BJ (cell line): Measurements from ENCODE around the gene SEC11A. TPM values are rescaled to one million over a fixed set of nuclear protein-coding genes. Genes with fewer than 3 reads are reported as not detected.

Source experiments
- CTCF ChIA-PET: fragments of 350-600 bp; formaldehyde crosslinking; extraction: SDS; loops from one replicate; lab custom pipeline; 2021; ENCODE audit warnings: antibody characterized with exemption, inconsistent platforms; lab: Yijun Ruan, JAX
- POLR2A ChIA-PET: fragments of 300-600 bp; sonication (Branson Sonifier 250); formaldehyde crosslinking; extraction: SDS; loops from one replicate; lab custom pipeline; 2021; ENCODE audit warnings: antibody characterized with exemption; lab: Charles Lee
- DNase-seq: peaks from one replicate; pipeline ENCODE4 v3.0.0-alpha.2; 2011; ENCODE audit warnings: low read depth
- H3K27me3 ChIP-seq: 2 replicates; pipeline ENCODE4 v1.6.0; 2011; ENCODE audit warnings: low read length; ENCODE audit not compliant: control insufficient read depth, insufficient read depth
- H3K36me3 ChIP-seq: 2 replicates; pipeline ENCODE4 v1.5.1; 2011; ENCODE audit warnings: low read length; ENCODE audit not compliant: control insufficient read depth, insufficient read depth
- H3K4me3 ChIP-seq: 2 replicates; pipeline ENCODE4 v1.5.1; 2011; ENCODE audit warnings: low read depth, mild to moderate bottlenecking, control low read depth, low read length
- CTCF ChIP-seq: IDR thresholded peaks from 2 replicates; pipeline ENCODE4 v1.5.1; 2011; ENCODE audit warnings: low read depth, mild to moderate bottlenecking, control low read depth, inconsistent platforms, low read length, moderate library complexity; ENCODE audit not compliant: insufficient read depth
- polyA plus RNA-seq: library from polyadenylated mRNA; depleted of rRNA; stranded (reverse); fragments of >200 nt; gene quantifications from 2 replicates; pipeline ENCODE4 v1.2.3, GENCODE V29; 2011

The SEC11A gene
- polyA plus RNA-seq, 1 experiment = 90.7 TPM

GRCh38 chr15:84702961-84703482, 12.9 kb downstream of the SEC11A start:
- Histone ChIP-seq H3K36me3 (no peaks in the 10 kb centered on the region), H3K4me3 (no peak overlapping the region), H3K27me3 (no peaks in the 10 kb centered on the region)
- no peak for TF ChIP-seq CTCF
- CTCF ChIA-PET = interaction anchor here (0.6 kb wide), 1 partner anchor 381 kb away, joined by 3 read pairs; no protein-coding TSS in a partner anchor
- no peak for DNase-seq
- POLR2A ChIA-PET = no interaction called here

GRCh38 chr15:84699538-84700191, 16.3 kb downstream of the SEC11A start:
- H3K36me3 ChIP-seq = no peaks in the 10 kb centered on the region
- CTCF ChIA-PET = no interaction called here
- POLR2A ChIA-PET = no interaction called here
- no peak for TF ChIP-seq CTCF
- no peak for DNase-seq
- no peak overlapping the region for H3K4me3 ChIP-seq
- no peaks in the 10 kb centered on the region for H3K27me3 ChIP-seq

- no peak for DNase-seq
- ChIA-PET CTCF (interaction anchor here (0.6 to 1.6 kb wide), 3 partner anchors 21 to 231 kb away, joined by 3 read pairs; partner anchors contain the start of gene WDR73), POLR2A (no interaction called here)
- Histone ChIP-seq H3K27me3 (no peaks in the 10 kb centered on the region), H3K36me3 (no peaks in the 10 kb centered on the region; the same call in 1 of the 2 replicates), H3K4me3 (no peak overlapping the region)
- TF ChIP-seq CTCF = no peak
These were observed 18.5 kb downstream of the SEC11A start for GRCh38 chr15:84697236-84697990.

GRCh38 chr15:84696757-84697156, 19.2 kb downstream of the SEC11A start:
- Histone ChIP-seq H3K4me3 (no peak overlapping the region), H3K36me3 (no peaks in the 10 kb centered on the region; the same call in 1 of the 2 replicates), H3K27me3 (no peaks in the 10 kb centered on the region)
- no peak for DNase-seq
- ChIA-PET CTCF (interaction anchor here (0.6 to 1.6 kb wide), 2 partner anchors 21 to 231 kb away, joined by 3 read pairs; no protein-coding TSS in a partner anchor), POLR2A (no interaction called here)
- no peak for TF ChIP-seq CTCF

- no peak overlapping the region for H3K4me3 ChIP-seq
- no peak for TF ChIP-seq CTCF
- CTCF ChIA-PET = no interaction called here
- H3K36me3 ChIP-seq = no peaks in the 10 kb centered on the region; the same call in none of the 2 replicates
- POLR2A ChIA-PET = no interaction called here
- no peaks in the 10 kb centered on the region for H3K27me3 ChIP-seq
- no peak for DNase-seq
These were observed 25.6 kb downstream of the SEC11A start for GRCh38 chr15:84690342-84690741.
